NCI-H82 treated with DMSO at 0.1 percent for 48 hours (cell line): ENCODE results near the gene CES1.
"Not testable (repeated sequence)": the region's sequence is repeated elsewhere in the genome, so short reads cannot be mapped to it uniquely, and the experiment has no call there.

Source experiments
- DNase-seq: peaks from one replicate; lab custom pipeline; 2025; ENCODE audit not compliant: unreplicated experiment; lab: John Stamatoyannopoulos, UW

Gene CES1

GRCh38 chr16:55832425-55832772 is 497 bp downstream of the CES1 start:
- no peak for DNase-seq

DNA sequence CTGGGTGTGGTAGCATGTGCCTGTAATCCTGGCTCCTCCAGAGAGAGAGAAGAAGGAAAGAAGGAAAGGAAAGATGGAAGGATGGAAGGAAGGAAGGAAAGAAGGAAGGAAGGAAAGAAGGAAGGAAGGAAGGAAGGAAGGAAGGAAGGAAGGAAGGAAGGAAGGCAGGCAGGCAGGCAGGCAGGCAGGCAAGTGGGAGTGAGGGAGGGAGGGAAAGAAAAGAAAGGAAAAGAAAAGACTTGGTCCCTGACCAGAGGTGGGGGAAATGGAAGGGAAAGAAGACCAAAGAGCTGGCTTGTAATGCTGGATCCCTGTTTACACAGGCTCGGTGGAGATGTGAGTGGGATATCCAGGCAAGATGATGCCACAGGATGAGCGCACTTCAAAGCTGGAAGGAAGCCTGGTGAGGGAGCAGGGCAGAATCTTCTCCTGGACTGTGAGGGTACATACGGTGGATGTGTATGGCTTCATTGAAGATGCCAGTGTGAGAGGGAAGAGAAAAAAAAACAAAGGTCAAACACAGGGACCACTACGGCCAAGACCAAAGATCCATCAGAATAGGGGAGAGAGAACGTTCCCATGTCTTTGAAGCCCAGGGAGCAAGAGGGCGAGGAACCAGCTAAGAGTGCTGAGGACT is 2.1 kb downstream of the CES1 start:
- no peak for DNase-seq

- DNase-seq, result not testable (repeated sequence)
Measured at GRCh38 chr16:55829232-55829631, 3.7 kb downstream of the CES1 start.

GRCh38 chr16:55828680-55829079 is 4.2 kb downstream of the CES1 start:
- no peak for DNase-seq

- DNase-seq, result no peak
Measured at GRCh38 chr16:55825115-55825728, 7.7 kb downstream of the CES1 start.

DNA sequence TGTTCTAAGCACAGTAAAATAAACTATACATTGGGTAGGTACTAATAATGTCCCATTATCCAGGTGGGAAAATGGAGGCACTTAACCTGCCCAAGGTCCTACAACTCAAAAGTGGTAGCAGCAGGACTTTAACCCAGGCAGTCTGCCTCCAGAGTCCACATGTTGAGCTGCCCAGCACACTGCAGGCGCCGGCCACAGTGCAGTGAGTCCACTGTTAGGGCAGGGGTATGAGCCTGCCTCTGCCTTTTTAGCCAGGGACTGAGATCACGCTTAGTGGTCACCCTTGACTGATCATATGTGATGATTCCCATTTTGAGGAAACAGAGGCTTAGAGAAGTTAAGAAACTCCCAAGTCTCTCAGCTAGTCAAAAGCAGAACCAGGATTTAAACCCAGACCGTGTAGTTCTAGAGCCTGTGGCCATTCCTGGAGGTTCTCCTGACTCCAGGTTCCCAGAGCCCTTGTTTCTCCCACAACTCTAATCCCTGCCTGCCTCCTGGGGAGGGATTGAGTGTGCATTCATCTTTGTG is 8.4 kb downstream of the CES1 start:
- DNase-seq, result no peak

DNA sequence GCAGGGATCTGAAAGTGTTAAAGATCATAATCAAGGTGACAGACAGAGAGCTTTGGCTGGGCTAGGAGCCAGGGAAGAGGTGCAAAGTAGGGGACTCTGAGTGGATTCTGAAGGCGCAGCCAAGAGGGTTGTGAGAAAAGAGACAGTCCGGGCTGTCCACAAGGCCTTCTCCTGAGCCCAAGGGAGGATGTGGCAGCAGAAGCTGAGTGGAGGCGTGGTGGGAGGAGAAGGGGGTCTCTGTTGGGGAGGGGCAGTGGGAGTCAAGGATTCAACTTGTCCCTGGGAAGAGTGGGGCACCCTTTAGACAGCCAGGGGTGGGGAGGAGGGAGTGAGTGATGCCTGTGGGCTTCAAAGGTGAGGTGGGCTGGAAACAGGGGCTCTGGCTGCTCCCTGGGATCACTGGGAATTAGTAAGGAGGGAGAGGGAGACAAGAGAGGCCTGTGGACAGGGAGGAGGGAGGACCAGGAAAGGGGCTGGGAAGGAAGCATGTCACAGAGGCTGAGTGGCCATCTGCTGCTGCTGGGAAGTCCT is 10.6 kb downstream of the CES1 start:
- DNase-seq, result no peak

DNA sequence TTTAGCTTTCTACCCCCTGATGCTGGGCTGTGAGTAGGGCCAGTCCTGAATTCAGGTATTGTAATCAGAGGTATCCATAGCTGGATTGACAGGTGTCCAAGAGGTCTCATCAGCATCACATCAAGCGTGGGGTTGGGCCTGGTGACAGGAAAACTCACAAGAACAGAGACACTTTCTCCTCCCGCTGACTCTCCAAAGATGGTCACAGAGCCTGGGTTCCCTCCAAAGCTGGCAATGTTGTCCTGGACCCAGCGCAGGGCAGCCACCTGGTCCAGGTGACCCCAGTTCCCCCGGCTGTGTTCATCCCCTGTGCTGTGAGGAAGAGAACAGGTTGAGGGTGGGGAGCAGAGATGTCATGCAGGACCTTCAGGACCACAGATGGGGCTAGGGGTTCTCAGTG is 11.7 kb downstream of the CES1 start:
- DNase-seq, result no peak

DNA sequence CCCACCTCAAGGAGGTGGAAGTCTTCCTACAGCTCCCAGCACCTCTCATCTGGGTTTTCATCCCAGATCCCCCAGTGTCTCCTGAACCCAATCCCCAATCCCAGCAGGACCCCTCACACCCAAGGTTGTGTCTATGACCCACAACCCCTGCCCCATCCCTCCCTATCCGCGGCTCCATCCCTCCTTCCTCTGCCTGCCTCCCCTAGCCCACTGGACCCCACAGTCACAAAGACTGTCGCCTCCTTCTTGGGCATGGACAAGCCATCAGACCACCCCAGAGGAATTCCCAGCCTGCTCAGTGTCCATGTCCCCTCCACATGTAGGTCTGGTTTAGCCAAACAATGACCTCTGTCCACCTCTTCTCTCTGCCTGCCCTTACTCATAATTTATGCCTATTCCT is 12.3 kb downstream of the CES1 start:
- no peak for DNase-seq

DNA sequence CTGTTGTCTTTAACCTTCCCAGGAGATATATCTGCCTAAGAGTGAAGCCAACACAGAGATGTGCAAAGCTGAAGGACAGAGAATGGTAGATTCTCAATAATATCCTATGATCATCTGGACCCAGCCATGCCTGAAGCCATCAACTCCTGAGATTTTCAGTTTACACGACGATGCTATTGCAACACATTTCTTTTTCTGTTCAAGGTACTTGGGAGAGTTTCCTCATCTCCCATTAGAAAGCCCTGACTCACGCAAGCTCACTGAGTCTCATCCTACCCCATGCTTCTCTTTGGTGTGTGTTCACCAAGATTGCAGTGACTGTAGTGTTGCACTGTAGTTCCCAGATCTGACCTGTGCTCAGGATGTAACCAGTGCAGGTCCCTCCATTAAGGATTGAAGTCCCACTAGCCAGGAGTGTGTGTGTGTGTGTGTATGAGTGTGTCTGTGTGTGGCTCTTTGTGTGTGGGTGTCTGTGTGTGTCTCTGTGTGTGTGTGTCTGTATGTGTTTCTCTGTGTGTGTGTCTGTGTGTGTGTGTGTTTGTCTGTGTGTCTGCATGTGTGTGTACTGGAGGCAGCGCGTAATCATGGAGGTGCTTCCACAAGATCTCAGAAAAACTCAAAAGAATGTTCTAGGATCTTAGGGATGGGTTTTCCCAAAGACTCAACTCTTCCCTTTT is 15.5 kb downstream of the CES1 start:
- DNase-seq, result no peak

DNA sequence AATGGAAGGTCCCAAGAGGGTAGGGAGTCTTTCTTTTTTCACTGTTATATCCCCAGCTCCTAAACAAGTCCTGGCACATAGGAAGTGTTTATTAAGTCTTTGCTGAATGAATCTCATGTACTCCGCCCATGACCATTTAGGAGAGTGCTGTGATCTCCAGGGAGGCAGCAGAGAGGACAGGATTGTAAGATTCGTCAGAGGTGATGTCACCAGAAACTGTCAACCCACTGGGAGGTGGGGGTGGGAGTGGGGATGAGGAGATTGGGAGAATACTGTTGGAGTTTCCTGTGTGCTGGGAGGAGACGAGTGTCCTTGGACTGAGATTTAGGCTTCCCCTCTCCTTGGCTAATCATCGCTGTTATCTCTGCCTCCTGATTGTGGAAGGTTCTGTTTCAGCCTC is 16.7 kb downstream of the CES1 start:
- not testable (repeated sequence) for DNase-seq

DNA sequence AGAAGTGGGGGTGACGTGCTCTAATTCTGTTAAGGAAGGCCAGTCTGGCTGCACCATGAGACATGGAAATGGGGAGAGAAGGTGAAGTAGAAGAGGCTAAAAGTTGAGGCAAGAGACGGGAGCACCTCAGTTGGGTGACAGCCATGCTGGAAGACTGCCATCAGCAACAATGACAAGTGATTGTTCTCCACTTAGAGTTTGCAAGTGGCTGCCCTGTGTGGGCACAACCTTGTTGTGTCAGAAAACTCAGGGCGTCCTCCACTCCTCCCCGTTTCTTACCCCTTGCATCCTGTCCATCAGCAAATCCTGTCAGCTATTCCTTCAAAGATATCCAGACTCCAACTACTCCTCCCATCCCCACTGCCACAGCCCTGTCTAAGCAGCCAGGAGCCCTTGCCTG is 17.6 kb downstream of the CES1 start:
- no peak for DNase-seq

DNA sequence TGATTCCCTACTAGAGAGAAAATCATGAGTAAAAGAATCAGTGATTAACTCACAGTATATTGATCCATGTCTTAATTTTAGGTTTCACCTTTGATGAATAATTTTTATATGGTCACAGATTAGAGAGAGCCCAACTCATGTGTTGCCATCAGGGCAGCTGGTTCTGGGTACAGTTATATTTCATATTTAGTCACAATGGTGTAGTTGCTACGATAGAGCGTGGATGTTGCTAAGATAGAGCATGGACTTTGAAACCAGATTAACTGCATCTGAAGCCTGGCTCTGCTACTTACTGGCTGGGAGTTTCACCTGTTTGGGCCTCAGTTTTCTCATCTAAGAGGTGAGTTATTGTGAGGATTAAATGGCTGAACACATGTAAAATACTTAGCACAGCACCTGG is 18.7 kb downstream of the CES1 start:
- not testable (repeated sequence) for DNase-seq

- not testable (repeated sequence) for DNase-seq
Measured at GRCh38 chr16:55813730-55814129, 19.2 kb downstream of the CES1 start.

- DNase-seq, result no peak
Measured at GRCh38 chr16:55812951-55813350, 19.9 kb downstream of the CES1 start.

GRCh38 chr16:55811811-55812210 is 21.1 kb downstream of the CES1 start:
- DNase-seq, result no peak

- DNase-seq, result no peak
Measured at GRCh38 chr16:55810451-55810961, 22.4 kb downstream of the CES1 start.

- no peak for DNase-seq
Measured at GRCh38 chr16:55809851-55810250, 23.0 kb downstream of the CES1 start.

- DNase-seq, result no peak
Measured at GRCh38 chr16:55809386-55809785, 23.5 kb downstream of the CES1 start.

DNA sequence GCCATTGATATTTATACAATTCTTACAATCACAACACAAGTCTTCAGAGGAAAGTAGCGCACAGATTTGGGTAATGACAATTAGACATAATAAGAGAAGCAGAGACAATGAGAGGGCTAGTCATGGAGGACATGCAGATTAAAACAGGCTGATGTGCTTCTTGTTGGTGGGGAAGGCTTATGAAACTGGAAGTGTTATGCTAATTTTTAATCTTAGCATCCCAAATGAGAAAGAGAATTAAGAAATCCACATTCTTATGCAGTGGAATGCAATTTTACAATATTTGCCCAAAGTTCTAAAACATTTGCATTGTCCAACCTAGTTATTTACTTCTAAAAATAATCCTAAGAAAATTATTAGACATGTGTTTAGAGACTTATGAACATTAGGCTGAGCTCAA is 24.6 kb downstream of the CES1 start:
- not testable (repeated sequence) for DNase-seq

- not testable (repeated sequence) for DNase-seq
Measured at GRCh38 chr16:55805104-55805503, 27.8 kb downstream of the CES1 start.

GRCh38 chr16:55803681-55804080 is 29.2 kb downstream of the CES1 start:
- DNase-seq, result not testable (repeated sequence)
